LNCAP (cell line): ENCODE data around the gene SPEN.

Experiments
- CTCF ChIP-seq: fragments of 450-650 bp; IDR thresholded peaks from 2 replicates; pipeline ENCODE4 v1.5.1; 2017; ENCODE audit warnings: mild to moderate bottlenecking

The SPEN gene

GRCh38 chr1:15849775-15850324 lies 2.3 kb downstream of the SPEN start:
- TF ChIP-seq CTCF = no peak

GRCh38 chr1:15850471-15851001 lies 3.0 kb downstream of the SPEN start:
- TF ChIP-seq CTCF = no peak

- no peak for TF ChIP-seq CTCF
These were observed 3.9 kb downstream of the SPEN start for GRCh38 chr1:15851210-15852035.

GRCh38 chr1:15852036-15852827 lies 4.7 kb downstream of the SPEN start:
- TF ChIP-seq CTCF = no peak

- no peak for TF ChIP-seq CTCF
These were observed 5.4 kb downstream of the SPEN start for GRCh38 chr1:15852828-15853302.

GRCh38 chr1:15856888-15857287 lies 9.4 kb downstream of the SPEN start:
- no peak for TF ChIP-seq CTCF

- TF ChIP-seq CTCF = no peak
These were observed 10.7 kb downstream of the SPEN start for GRCh38 chr1:15858069-15858670.
